ENCODE measurements around the gene USB1.
A peak's percentile ranks its signal among the peaks of the same experiment; 100 is the strongest.

The USB1 gene

GRCh38 chr16:58021661-58022551 is 20.7 kb downstream of the USB1 start:
- DNase-seq, result no peak

GRCh38 chr16:58022601-58023371 is 21.6 kb downstream of the USB1 start:
- DNase-seq, result no peak

GRCh38 chr16:58024486-58025350 is 23.5 kb downstream of the USB1 start:
- DNase-seq, result no peak

- DNase-seq, result peak; percentile 16
Measured at GRCh38 chr16:58025351-58026138, 24.3 kb downstream of the USB1 start, which contains the start of gene MMP15. Gene MMP15 (plus strand): TSS chr16:58025754. CDS start chr16:58026351, 597 bp downstream.

- no peak for DNase-seq
Measured at GRCh38 chr16:58026139-58026704, 25.0 kb downstream of the USB1 start.

GRCh38 chr16:58026705-58027160 is 25.5 kb downstream of the USB1 start:
- DNase-seq, result no peak

- no peak for DNase-seq
Measured at GRCh38 chr16:58027161-58027915, 26.1 kb downstream of the USB1 start.

GRCh38 chr16:58027916-58028455 is 26.8 kb downstream of the USB1 start:
- DNase-seq, result no peak

- no peak for DNase-seq
Measured at GRCh38 chr16:58028541-58029070, 27.4 kb downstream of the USB1 start.

- DNase-seq, result no peak
Measured at GRCh38 chr16:58029410-58029809, 28.2 kb downstream of the USB1 start.

GRCh38 chr16:58030136-58030840 is 29.1 kb downstream of the USB1 start:
- DNase-seq, result no peak

- DNase-seq, result no peak
Measured at GRCh38 chr16:58031016-58031800, 30.0 kb downstream of the USB1 start.

- DNase-seq, result no peak
Measured at GRCh38 chr16:58032710-58033293, 31.6 kb downstream of the USB1 start.

- no peak for DNase-seq
Measured at GRCh38 chr16:58034128-58034685, 33.0 kb downstream of the USB1 start.

- DNase-seq, result no peak
Measured at GRCh38 chr16:58034774-58035173, 33.6 kb downstream of the USB1 start.

GRCh38 chr16:58035356-58036170 is 34.4 kb downstream of the USB1 start:
- DNase-seq, result no peak

- DNase-seq, result no peak
Measured at GRCh38 chr16:58036943-58037342, 35.7 kb downstream of the USB1 start.

Data from NCI-H187 treated with DMSO at 0.1 percent for 48 hours (cell line).